ENCODE measurements around the gene MACC1.

MACC1 gene

DNA sequence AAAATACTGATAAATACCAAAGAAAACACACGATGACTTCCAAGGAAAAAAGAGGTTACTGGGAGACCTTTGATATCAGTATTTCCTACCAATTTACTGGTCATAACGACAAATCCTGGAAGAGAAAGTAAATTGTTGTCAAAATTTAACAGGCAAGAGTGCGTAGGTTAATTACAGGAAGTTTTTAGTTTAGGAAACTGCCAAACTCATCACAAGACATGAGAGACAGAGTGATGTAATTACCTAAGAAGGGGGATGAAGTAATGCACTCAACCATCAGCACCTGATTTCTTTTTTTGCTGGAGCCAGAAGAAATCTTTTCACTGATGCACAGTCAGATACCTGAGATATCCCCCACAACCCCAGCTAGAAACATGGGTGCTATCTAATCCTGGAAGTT is 16.8 kb downstream of the MACC1 start:
- TF ChIP-seq, protein P1, sequence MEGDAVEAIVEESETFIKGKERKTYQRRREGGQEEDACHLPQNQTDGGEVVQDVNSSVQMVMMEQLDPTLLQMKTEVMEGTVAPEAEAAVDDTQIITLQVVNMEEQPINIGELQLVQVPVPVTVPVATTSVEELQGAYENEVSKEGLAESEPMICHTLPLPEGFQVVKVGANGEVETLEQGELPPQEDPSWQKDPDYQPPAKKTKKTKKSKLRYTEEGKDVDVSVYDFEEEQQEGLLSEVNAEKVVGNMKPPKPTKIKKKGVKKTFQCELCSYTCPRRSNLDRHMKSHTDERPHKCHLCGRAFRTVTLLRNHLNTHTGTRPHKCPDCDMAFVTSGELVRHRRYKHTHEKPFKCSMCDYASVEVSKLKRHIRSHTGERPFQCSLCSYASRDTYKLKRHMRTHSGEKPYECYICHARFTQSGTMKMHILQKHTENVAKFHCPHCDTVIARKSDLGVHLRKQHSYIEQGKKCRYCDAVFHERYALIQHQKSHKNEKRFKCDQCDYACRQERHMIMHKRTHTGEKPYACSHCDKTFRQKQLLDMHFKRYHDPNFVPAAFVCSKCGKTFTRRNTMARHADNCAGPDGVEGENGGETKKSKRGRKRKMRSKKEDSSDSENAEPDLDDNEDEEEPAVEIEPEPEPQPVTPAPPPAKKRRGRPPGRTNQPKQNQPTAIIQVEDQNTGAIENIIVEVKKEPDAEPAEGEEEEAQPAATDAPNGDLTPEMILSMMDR (IDR thresholded peaks at IDR 0.05; ENCODE audit: low read depth, low read length) = no peak
- no peak overlapping the region for H3K4me3 ChIP-seq (replicated peaks in 1 of 2; ENCODE audit: low read depth in 2 of 2, low read length in 2 of 2)
- no peak for DNase-seq (ENCODE audit: low read depth in 2 of 2)

DNA sequence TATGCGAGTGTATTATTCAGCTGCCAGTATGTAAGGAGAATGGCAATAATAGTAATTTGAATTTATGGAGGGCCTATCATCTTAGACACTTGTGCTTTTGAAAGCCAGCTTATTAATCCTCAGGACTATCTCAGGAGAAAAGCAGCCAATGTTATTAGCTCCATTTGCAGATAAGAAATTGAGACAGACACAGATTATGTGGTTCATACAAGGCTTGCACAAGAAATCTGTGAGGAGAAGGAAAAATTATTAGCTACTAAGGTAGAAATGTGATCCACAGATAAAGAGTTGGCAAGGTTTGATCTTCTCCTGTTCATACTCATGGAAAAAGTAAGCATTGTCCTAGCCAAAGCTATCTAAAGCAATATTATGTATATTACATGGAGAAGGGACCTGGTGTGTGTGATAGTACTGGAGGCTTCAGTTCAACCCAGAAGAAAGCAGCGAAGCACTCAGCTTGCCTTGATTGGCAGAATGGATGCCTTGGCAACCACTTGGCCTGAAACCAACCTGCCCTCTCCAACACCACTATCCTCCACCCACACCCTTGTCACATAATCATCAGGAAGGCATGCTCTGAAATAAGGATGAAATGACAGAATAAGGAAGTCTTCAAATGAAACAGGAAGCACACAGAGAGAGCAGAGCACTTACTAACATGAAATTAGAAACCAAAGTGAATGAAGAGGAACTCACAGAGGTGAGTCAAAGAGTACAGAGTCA is 18.0 kb downstream of the MACC1 start:
- H3K4me3 ChIP-seq (replicated peaks in 1 of 2; ENCODE audit: low read depth in 2 of 2, low read length in 2 of 2) = no peak overlapping the region
- DNase-seq (ENCODE audit: low read depth in 2 of 2) = peak; percentile 73 to 79
- TF ChIP-seq, protein P1 (IDR thresholded peaks at IDR 0.05; ENCODE audit: low read depth, low read length) = no peak

DNA sequence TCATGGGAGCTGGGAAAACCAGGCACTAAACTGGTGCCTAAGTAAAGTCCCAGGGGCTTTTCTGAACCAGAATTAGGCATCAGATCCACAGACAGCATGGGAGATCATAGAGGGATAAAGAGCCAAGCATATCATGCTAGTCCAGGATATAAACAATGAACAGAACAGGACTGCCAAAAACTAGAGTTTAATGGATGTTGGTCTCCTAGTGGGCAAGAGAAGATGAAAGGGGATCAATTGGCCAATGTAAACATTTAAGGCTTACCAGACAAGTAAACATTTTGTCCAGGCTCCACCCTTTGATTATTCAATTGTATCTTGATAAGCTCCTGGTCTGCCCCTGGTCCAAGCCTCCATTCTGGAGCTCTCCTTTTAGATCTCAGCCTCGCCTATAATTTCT is 18.9 kb downstream of the MACC1 start:
- TF ChIP-seq, protein P1 (IDR thresholded peaks at IDR 0.05; ENCODE audit: low read depth, low read length) = no peak
- DNase-seq (ENCODE audit: low read depth in 2 of 2) = no peak
- H3K4me3 ChIP-seq (replicated peaks in 1 of 2; ENCODE audit: low read depth in 2 of 2, low read length in 2 of 2) = no peak overlapping the region

DNA sequence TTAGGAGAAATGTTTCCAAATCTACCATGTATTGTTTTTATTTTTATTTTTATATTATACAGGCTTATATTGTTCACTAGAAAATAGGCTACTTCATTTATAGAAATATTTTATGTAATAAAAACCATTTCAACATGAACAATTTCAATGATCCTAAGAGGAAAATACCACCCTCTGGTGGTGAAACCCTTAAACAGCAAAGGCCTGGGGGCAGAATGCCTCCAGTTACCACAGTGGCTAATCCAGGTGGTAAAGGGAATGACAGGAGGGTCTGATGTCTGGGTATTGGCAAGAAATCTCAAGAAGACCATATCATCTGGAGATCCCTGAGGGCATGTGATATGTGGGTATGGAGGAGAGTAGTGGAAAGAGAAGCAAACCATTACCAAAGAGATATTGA is 19.3 kb downstream of the MACC1 start:
- H3K4me3 ChIP-seq (replicated peaks in 1 of 2; ENCODE audit: low read depth in 2 of 2, low read length in 2 of 2) = no peak overlapping the region
- no peak for DNase-seq (ENCODE audit: low read depth in 2 of 2)
- TF ChIP-seq, protein P1 (IDR thresholded peaks at IDR 0.05; ENCODE audit: low read depth, low read length) = peak; percentile 39

DNA sequence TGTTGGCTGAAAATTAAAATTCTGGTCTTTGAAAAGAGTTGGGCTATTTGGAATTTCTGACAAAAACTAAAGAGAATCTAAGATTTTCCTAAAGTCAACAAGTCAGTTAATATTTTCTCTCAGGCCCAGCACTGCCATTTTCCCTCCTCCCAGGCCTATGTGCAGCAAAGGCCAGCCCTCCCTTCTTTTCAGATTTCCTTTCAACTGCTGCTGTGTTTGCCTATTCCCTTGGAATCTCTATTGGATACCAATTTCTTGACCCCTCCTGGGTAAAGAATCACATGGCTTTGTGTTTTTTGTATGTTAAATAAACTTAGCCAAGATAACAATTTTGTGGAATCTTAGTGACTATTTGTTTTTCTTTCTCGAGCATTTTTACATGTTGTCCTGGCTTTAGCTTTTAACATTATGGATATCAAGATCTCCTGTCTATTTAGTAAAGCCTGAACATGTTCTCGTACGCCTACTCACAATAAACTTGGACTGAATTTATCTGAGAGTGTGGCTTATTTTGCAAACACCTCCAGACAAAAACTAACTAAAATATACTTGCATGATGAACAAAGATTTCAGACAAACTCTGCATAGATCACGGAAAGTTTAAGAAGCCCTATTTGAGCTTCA is 19.9 kb downstream of the MACC1 start:
- DNase-seq (ENCODE audit: low read depth in 2 of 2) = no peak
- no peak overlapping the region for H3K4me3 ChIP-seq (replicated peaks in 1 of 2; ENCODE audit: low read depth in 2 of 2, low read length in 2 of 2)
- TF ChIP-seq, protein P1 (IDR thresholded peaks at IDR 0.05; ENCODE audit: low read depth, low read length) = no peak

DNA sequence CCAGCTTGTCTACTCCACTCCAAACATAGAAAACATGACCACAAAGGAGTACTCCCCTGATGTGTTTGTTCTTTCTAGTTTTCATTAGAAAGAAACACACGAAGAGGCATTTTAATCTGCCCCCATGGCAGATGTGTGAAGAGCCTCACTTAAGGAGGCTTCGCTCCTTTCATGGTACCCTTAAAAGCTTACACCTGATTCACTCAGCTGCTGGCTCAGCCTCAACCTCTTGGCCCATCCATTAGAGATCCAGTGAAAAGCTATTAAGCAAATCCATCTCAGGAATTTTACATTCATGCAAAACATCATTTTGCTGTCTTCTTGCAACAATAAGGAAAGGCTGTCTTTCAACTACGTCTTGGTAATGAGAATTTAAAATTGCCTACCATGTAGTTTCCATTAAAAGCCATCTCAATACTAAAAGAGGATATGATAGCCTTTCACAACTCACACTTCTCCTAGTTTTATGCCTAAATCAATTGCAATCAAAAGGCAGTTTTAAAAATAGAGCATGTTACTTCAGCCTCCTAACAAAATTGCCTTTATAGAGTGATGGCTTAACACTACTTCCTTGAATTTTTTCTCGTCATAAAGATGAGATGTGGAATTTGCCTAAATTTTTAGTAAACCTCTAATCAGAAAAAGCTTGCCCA is 22.7 kb downstream of the MACC1 start:
- TF ChIP-seq, protein P1 (IDR thresholded peaks at IDR 0.05; ENCODE audit: low read depth, low read length) = no peak
- DNase-seq (ENCODE audit: low read depth in 2 of 2) = no peak
- no peak overlapping the region for H3K4me3 ChIP-seq (replicated peaks in 1 of 2; ENCODE audit: low read depth in 2 of 2, low read length in 2 of 2)
